Esophagus (tissue), 2 donors: ENCODE results near the gene SERPINB8. TPM values are rescaled to one million over a fixed set of nuclear protein-coding genes. Genes with fewer than 3 reads are reported as not detected.
"Not testable (repeated sequence)": the region's sequence is repeated elsewhere in the genome, so short reads cannot be mapped to it uniquely, and the experiment has no call there.

Experiments used
- H3K27ac ChIP-seq, 2 donors: one replicate each; pipeline ENCODE4 v1.5.1; 2013; ENCODE audit warnings: low read depth in 2 of 2, mild to moderate bottlenecking in 2 of 2, inconsistent platforms in 1 of 2, low read length in 1 of 2, moderate library complexity in 1 of 2
- H3K27me3 ChIP-seq, 2 donors: one replicate each; pipeline ENCODE4 v1.6.1; 2013; ENCODE audit warnings: low read length in 2 of 2, control low read depth in 1 of 2, mild to moderate bottlenecking in 1 of 2; ENCODE audit not compliant: insufficient read depth in 2 of 2, control insufficient read depth in 1 of 2
- H3K36me3 ChIP-seq, 2 donors: one replicate each; pipeline ENCODE4 v1.6.1; 2013; ENCODE audit warnings: low read length in 1 of 2; ENCODE audit not compliant: control insufficient read depth in 2 of 2, insufficient read depth in 2 of 2
- H3K4me1 ChIP-seq, 2 donors: one replicate each; pipeline ENCODE4 v1.6.1; 2013; ENCODE audit warnings: low read length in 1 of 2; ENCODE audit not compliant: control insufficient read depth in 2 of 2, insufficient read depth in 2 of 2
- H3K4me3 ChIP-seq, 2 donors: one replicate each; pipeline ENCODE4 v1.5.1; 2013; ENCODE audit warnings: low read length in 2 of 2, mild to moderate bottlenecking in 2 of 2, low read depth in 1 of 2, moderate library complexity in 1 of 2
- H3K9me3 ChIP-seq, 2 donors: one replicate each; pipeline ENCODE4 v1.6.1; 2013; ENCODE audit warnings: mild to moderate bottlenecking in 2 of 2, low read depth in 1 of 2, low read length in 1 of 2, moderate library complexity in 1 of 2; ENCODE audit not compliant: control insufficient read depth in 2 of 2, insufficient read depth in 1 of 2
- WGBS, 2 donors: extraction: QIAGEN DNeasy Blood & Tissue Kit; methylation state at CpG; one replicate each; pipeline ENCODE4 v1.1.7; 2013; 5-methylcytosine and 5-hydroxymethylcytosine counted together
- polyA plus RNA-seq, 2 donors: library from polyadenylated mRNA; stranded (reverse); fragments of 200-250 nt; gene quantifications; one replicate each; pipeline ENCODE4 v1.2.3, GENCODE V29; 2013
- donor health status: healthy with polysubstance abuse.
- donor health status: Bipolar disorder and iron deficiency.

The SERPINB8 gene, protein sequence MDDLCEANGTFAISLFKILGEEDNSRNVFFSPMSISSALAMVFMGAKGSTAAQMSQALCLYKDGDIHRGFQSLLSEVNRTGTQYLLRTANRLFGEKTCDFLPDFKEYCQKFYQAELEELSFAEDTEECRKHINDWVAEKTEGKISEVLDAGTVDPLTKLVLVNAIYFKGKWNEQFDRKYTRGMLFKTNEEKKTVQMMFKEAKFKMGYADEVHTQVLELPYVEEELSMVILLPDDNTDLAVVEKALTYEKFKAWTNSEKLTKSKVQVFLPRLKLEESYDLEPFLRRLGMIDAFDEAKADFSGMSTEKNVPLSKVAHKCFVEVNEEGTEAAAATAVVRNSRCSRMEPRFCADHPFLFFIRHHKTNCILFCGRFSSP
- 10 to 100 TPM; 20.6 to 27.3 TPM for polyA plus RNA-seq

DNA sequence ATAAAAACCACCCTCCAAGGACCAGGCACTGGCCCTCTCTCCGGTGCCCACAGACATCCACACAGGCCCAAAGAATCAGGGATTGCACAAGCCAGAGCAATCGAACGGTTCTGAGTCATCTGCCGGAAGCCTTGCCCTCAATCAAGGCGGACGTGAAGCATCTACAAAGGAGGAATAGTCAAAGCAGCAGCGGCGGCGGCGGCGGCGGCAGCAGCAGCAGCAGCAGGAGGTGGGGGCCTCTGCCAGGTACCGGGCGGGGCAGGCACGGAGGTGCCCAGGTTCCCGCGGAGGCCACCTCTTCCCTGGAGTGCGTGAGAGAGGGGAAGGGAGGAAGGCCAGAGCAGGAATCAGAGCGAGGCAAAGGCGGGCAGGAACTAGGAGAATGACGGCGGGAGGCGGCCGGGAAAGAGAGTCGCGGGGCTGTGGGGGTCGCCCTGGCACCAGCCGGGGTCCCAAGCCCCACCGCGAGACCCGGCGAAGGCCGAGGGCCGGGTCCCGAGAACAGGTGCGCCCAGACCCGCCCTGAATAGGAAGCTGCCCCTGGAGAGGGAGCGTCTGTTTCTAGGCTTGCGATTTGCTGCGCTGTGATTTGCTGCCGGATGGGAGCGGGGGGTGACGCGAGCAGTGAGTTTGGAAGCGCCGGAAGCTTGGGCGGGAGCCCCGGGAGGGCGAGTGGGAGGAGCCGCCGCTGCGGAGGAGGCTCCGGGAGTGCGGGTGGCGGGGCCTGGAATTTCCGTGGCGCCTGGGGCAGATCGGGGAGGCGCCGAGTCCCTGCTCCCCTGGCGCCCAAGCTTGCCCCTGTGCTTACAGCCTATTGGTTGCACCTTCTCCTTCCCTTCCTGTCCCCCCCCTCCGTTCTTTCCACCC, at the start of gene SERPINB8:
Gene SERPINB8, plus strand, starts transcription at position 140 of the 867 bp plus-strand sequence. CDS start 8,228 bp downstream, outside the sequence.
- Histone ChIP-seq H3K9me3 (no peaks in the 10 kb centered on the region), H3K27ac (peak within 1 kb of the TSS; percentile 98 to 100), H3K4me1 (peaks cover 2 to 5% of the 10 kb centered on the region in 2 donors), H3K36me3 (no peaks in the 10 kb centered on the region), H3K27me3 (no peaks in the 10 kb centered on the region), H3K4me3 (peak within 1 kb of the TSS; percentile 65 to 89)
- 1% methylated on average over 57 to 62 of the region's 62 CpGs for WGBS, 2 donors

DNA sequence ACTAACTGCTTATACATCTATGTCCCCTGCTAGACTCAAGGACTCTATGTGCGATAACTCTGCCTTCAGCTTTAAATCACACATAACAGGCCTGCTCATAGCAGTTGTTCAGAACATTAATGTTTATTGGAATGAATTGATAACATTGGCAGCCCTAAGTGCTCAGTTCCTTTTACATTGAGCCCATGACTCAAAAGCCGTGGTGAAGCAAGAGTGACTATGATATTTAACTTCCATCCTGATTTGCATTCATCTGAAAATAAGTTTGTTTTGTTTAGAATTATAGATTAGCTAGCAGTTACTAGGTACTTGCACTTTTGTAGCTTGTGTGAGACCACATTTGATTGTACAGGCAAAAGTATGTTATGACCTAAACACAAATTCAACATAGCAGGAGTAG, 47.8 kb upstream of the SERPINB8 start:
- Histone ChIP-seq H3K4me3 (no peak overlapping the region), H3K36me3 (no peaks in the 10 kb centered on the region), H3K4me1 (no peaks in the 10 kb centered on the region), H3K9me3 (no peaks in the 10 kb centered on the region), H3K27ac (no peak overlapping the region), H3K27me3 (no peaks in the 10 kb centered on the region)
- WGBS, 2 donors = 87 to 88% methylated on average over 2 of the region's 2 CpGs

DNA sequence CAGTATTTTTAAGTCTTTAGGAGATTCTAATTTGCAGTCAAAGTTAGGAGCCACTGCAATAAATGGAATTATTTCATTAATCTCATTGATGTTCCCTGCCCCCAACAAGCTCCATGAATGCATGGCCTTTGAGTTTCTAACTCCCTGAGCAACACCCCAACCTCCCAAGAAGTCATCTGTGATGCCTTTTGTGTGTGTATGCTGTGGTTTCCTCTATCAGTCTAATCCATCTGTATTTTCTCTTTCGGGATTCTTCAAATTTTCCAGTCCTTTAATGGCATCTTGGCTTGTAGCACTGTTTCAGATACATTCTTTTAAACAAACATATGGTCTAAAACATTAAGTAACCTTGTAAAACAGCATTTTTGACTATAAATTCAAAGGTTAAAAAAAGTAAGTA, 45.3 kb upstream of the SERPINB8 start:
- H3K27me3 ChIP-seq = no peaks in the 10 kb centered on the region

DNA sequence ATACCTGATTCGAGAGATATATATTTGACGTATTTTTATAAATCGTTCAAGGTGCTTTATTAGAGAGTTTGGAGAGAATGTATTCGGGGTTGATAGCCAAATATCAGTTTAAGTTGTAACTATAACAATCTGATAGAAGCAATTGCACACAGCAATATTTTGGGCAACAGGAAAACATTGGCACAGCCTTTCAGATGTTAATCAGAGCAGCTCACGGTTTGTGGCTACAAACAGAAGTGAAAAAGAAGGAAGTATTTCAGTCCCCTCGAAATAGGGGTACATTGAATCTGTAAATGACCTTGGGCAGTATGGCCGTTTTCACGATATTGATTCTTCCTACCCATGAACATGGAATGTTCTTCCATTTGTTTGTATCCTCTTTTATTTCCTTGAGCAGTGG, 41.5 kb upstream of the SERPINB8 start:
- Histone ChIP-seq H3K27ac (no peak overlapping the region), H3K4me1 (no peaks in the 10 kb centered on the region), H3K36me3 (no peaks in the 10 kb centered on the region), H3K9me3 (no peaks in the 10 kb centered on the region), H3K27me3 (no peaks in the 10 kb centered on the region), H3K4me3 (no peak overlapping the region)
- 71 to 79% methylated on average over 8 of the region's 8 CpGs for WGBS, 2 donors

More for the DNA sequence above, 45.3 kb upstream of the SERPINB8 start:
- Histone ChIP-seq H3K36me3 (no peaks in the 10 kb centered on the region), H3K4me1 (no peaks in the 10 kb centered on the region), H3K4me3 (no peak overlapping the region), H3K9me3 (no peaks in the 10 kb centered on the region), H3K27ac (no peak overlapping the region)
- WGBS, 2 donors = 63 to 72% methylated on average over 1 of the region's 1 CpG

DNA sequence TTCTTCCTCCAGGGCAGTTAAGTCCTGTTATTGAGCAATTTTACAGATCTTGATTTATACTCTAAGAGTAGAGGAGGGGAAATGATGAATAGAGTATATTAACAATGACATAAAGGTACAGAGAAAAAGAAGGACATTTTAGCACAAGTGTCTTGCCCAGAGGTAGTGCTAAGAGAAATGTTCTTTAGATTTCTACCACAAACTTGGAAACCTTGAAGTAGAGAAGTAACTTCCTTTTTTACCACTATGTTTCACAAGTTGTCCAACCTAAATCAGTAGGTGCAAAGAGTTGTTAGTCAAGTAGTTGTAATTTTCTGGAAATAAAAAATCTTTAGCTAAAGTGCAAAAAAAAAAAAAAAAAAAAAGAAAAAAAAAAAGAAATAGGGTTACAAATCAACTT, 40.5 kb upstream of the SERPINB8 start:
- not testable (repeated sequence) for H3K36me3 ChIP-seq, H3K27ac ChIP-seq, H3K9me3 ChIP-seq, H3K27me3 ChIP-seq, H3K4me3 ChIP-seq, H3K4me1 ChIP-seq

DNA sequence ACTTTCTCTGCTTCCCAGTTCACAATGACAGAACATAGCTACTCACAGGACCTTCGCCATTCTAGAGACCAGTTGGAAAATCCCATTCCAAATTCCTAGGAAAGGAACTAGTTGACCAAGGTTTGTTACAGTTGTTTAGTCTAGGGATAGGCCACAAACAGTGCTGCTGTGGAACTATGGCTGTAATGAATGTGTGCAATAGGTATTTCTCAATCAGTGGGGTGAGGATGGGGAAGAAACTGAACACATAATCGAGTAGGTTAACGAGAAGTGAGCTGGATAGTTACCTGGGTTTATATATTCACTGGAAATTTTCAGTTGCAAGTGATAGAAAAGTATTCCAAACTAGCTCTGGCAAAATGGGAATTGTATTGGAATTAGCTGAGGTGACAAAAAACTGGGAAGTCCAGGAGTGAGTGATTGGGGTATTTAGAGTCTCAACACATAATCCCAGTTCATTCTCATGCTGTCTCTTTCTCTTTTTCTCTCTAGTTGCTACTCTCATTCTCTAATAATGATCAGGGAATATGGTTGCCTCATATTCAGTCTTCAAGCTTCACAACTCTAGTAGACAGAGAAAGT, 39.0 kb upstream of the SERPINB8 start:
- H3K36me3 ChIP-seq = no peaks in the 10 kb centered on the region
- no peaks in the 10 kb centered on the region for H3K27me3 ChIP-seq
- no peak overlapping the region for H3K4me3 ChIP-seq
- WGBS, 2 donors = 86 to 91% methylated on average over 3 of the region's 3 CpGs
- H3K27ac ChIP-seq = no peak overlapping the region
- H3K9me3 ChIP-seq = no peaks in the 10 kb centered on the region
- no peaks in the 10 kb centered on the region for H3K4me1 ChIP-seq

DNA sequence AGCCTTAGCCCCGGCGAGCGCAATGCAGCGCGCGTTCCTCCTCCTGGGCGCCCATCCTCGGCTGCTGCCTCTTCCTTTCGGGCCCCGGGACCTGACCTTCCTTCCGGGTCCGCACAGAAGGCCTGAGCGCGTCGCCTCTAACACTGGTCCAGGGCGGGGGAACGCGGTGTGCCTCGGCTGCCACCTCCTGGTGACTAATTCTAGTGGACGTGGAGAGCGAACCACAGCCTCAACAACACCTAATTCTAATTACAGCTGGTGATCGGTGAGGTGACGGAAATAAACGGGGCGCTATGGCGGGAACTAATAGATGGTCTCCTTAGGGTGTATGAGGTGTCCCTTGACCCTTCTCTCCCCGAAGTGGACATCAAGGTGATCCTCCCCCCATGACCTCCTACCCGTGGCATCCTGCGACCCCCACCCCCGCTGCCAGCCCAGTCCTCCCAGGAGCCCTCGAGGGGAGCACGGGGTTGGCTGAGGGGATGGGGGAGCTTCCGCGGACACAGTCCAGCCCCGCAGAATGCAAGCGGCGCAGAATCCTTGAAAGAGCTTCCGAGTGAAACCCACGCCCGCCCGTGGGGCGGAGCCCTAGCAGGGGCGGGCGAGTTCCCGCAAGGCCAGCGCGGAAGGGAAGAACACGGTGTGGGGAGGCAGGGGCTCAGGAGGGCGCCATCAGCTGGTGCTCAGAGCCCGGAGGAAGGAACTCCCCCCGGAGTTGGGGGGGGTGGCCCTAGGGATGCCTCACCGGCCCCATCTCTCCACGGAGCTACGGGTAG, 33.5 kb upstream of the SERPINB8 start:
- WGBS, 2 donors = 1 to 2% methylated on average over 48 to 54 of the region's 54 CpGs
- peak overlapping the region in 1 of 2 donors; percentile 15 for H3K27ac ChIP-seq

DNA sequence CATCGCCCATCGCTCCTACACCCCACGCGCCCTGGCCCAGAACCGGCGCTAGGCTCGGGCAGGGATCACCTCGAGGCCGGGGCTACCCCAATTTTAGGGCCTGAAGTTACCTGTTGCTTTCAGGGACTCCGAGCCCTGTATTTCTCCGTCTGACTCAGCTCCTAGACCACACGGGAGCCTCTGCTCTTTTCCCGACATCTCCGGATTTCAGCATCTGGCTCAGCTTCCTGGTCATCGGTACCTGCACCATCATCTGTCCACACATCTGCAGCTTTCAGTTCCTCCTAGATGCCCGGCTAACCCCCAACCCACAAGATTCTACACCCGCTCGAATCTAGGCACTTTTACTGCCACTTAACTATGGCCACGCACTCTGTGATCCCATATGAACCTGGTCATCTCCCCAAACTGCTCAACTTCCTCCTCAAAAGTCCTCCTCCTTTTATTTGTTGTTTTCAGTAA, 32.9 kb upstream of the SERPINB8 start:
- Histone ChIP-seq H3K27ac (no peak overlapping the region), H3K9me3 (no peaks in the 10 kb centered on the region), H3K27me3 (no peaks in the 10 kb centered on the region), H3K4me3 (peak overlapping the region; percentile 51 to 65), H3K36me3 (no peaks in the 10 kb centered on the region), H3K4me1 (peaks cover 0 to 2% of the 10 kb centered on the region in 2 donors)
- 34 to 52% methylated on average over 19 of the region's 19 CpGs for WGBS, 2 donors

More for the DNA sequence above, 33.5 kb upstream of the SERPINB8 start:
- H3K4me3 ChIP-seq = peak overlapping the region; percentile 51 to 65
- peaks cover 0 to 2% of the 10 kb centered on the region in 2 donors for H3K4me1 ChIP-seq
- no peaks in the 10 kb centered on the region for H3K9me3 ChIP-seq
- H3K36me3 ChIP-seq = no peaks in the 10 kb centered on the region
- H3K27me3 ChIP-seq = no peaks in the 10 kb centered on the region

DNA sequence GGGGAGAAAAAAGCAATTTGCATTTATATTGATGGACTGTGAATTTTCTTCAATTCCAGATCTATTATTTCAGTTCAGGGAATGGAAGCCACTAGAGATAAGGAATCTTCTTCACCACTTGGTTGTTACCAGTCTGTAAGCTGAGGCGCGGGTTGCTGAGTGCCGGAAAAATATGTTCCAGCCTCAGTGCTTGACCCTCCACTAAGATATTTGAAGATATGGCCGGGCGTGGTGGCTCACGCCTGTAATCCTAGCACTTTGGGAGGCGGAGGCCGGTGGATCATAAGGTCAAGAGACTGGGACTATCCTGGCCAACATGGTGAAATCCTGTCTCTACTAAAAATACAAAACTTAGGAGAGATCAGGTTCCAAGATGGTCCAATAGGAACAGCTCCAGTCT, 29.9 kb upstream of the SERPINB8 start:
- H3K4me3 ChIP-seq = no peak overlapping the region
- H3K36me3 ChIP-seq = no peaks in the 10 kb centered on the region
- 95 to 97% methylated on average over 8 of the region's 8 CpGs for WGBS, 2 donors
- peaks cover 0 to 2% of the 10 kb centered on the region in 2 donors for H3K4me1 ChIP-seq
- H3K9me3 ChIP-seq = no peaks in the 10 kb centered on the region
- H3K27ac ChIP-seq = no peak overlapping the region
- no peaks in the 10 kb centered on the region for H3K27me3 ChIP-seq
